Parathyroid adenoma (tissue), 2 donors: ENCODE results near the gene CCDC107.
A peak's percentile ranks its signal among the peaks of the same experiment; 100 is the strongest.

ENCODE experiments used
- H2AFZ ChIP-seq: fragments of 300-600 bp; sonication (generic); one replicate; pipeline ENCODE4 v1.7.0; 2017; ENCODE audit warnings: antibody characterized with exemption, mild to moderate bottlenecking
- H3K27ac ChIP-seq: fragments of 300-600 bp; sonication (generic); one replicate; pipeline ENCODE4 v1.7.0; 2017
- H3K27me3 ChIP-seq: fragments of 300-600 bp; sonication (generic); one replicate; pipeline ENCODE4 v1.7.0; 2017; ENCODE audit warnings: low read length; ENCODE audit not compliant: control insufficient read depth, insufficient read depth
- H3K36me3 ChIP-seq: fragments of 300-600 bp; sonication (generic); one replicate; pipeline ENCODE4 v1.7.0; 2017; ENCODE audit warnings: low read length; ENCODE audit not compliant: control insufficient read depth, insufficient read depth
- H3K4me1 ChIP-seq: fragments of 300-600 bp; sonication (generic); one replicate; pipeline ENCODE4 v1.7.0; 2017; ENCODE audit warnings: control low read depth
- H3K4me2 ChIP-seq: fragments of 300-600 bp; sonication (generic); one replicate; pipeline ENCODE4 v1.7.0; 2017; ENCODE audit warnings: low read length
- H3K4me3 ChIP-seq: fragments of 300-600 bp; sonication (generic); one replicate; pipeline ENCODE4 v1.7.0; 2017; ENCODE audit warnings: low read depth, low read length
- H3K79me2 ChIP-seq: fragments of 300-600 bp; sonication (generic); one replicate; pipeline ENCODE4 v1.7.0; 2017; ENCODE audit warnings: control low read depth
- H3K9ac ChIP-seq: fragments of 300-600 bp; sonication (generic); one replicate; pipeline ENCODE4 v1.7.0; 2017; ENCODE audit warnings: mild to moderate bottlenecking
- H3K9me3 ChIP-seq: fragments of 300-600 bp; sonication (generic); one replicate; pipeline ENCODE4 v1.7.0; 2017; ENCODE audit warnings: low read length; ENCODE audit not compliant: control insufficient read depth
- CTCF ChIP-seq: fragments of 300-600 bp; sonication (generic); IDR thresholded peaks from one replicate; pipeline ENCODE4 v1.7.0; 2017; ENCODE audit warnings: antibody characterized with exemption, mild to moderate bottlenecking
- donor health status: primary hyperparathyroidism.

Gene CCDC107

GRCh38 chr9:35652829-35653209 lies 5.3 kb upstream of the CCDC107 start:
- no peak overlapping the region for H3K4me2 ChIP-seq
- H3K4me1 ChIP-seq = no peaks in the 10 kb centered on the region
- no peaks in the 10 kb centered on the region for H3K36me3 ChIP-seq
- no peak for TF ChIP-seq CTCF
- H3K9ac ChIP-seq = no peak overlapping the region
- no peaks in the 10 kb centered on the region for H3K9me3 ChIP-seq
- no peak overlapping the region for H3K4me3 ChIP-seq
- H3K27ac ChIP-seq = no peak overlapping the region
- H3K27me3 ChIP-seq = no peaks in the 10 kb centered on the region
- H3K79me2 ChIP-seq = no peaks in the 10 kb centered on the region
- no peak overlapping the region for H2AFZ ChIP-seq

DNA sequence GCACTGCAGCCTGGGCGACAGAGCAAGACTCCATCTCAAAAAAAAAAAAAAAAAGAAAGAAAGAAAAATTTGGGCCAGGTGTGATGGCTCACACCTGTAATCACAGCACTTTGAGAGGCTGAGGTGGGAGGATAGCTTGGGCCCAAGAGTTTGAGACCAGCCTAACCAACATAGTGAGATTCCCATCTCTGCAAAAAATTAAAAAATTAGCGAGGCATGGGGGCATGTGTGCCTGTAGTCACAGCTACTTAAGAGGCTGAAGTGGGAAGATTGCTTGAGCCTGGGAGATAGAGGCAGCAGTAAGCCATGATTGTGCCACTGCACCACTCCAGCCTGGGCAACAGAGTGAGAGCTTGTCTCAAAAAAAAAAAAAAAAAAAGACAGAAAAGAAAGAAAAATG lies 4.5 kb upstream of the CCDC107 start:
- H2AFZ ChIP-seq = no peak overlapping the region
- no peak overlapping the region for H3K27ac ChIP-seq
- no peaks in the 10 kb centered on the region for H3K4me1 ChIP-seq
- H3K9me3 ChIP-seq = no peaks in the 10 kb centered on the region
- no peak overlapping the region for H3K4me3 ChIP-seq
- no peak overlapping the region for H3K4me2 ChIP-seq
- H3K36me3 ChIP-seq = no peaks in the 10 kb centered on the region
- no peaks in the 10 kb centered on the region for H3K79me2 ChIP-seq
- no peaks in the 10 kb centered on the region for H3K27me3 ChIP-seq
- no peak overlapping the region for H3K9ac ChIP-seq
- TF ChIP-seq CTCF = no peak

GRCh38 chr9:35656348-35656747 lies 1.7 kb upstream of the CCDC107 start:
- no peak overlapping the region for H3K9ac ChIP-seq
- no peaks in the 10 kb centered on the region for H3K27me3 ChIP-seq
- H3K4me1 ChIP-seq = no peaks in the 10 kb centered on the region
- H3K27ac ChIP-seq = no peak overlapping the region
- H3K36me3 ChIP-seq = no peaks in the 10 kb centered on the region
- no peak overlapping the region for H3K4me2 ChIP-seq
- no peak for TF ChIP-seq CTCF
- no peaks in the 10 kb centered on the region for H3K9me3 ChIP-seq
- H3K4me3 ChIP-seq = no peak overlapping the region
- no peaks in the 10 kb centered on the region for H3K79me2 ChIP-seq
- H2AFZ ChIP-seq = no peak overlapping the region

GRCh38 chr9:35656831-35657545 lies 1.1 kb upstream of the CCDC107 start:
- Histone ChIP-seq H3K4me2 (peak overlapping the region; percentile 96), H3K27ac (peak overlapping the region; percentile 99), H3K4me1 (no peaks in the 10 kb centered on the region), H3K36me3 (no peaks in the 10 kb centered on the region), H3K27me3 (no peaks in the 10 kb centered on the region), H2AFZ (peak overlapping the region; percentile 83), H3K9ac (no peak overlapping the region), H3K4me3 (peak overlapping the region; percentile 92), H3K9me3 (no peaks in the 10 kb centered on the region), H3K79me2 (no peaks in the 10 kb centered on the region)
- TF ChIP-seq CTCF = no peak

- Histone ChIP-seq H3K9ac (no peak within 1 kb of the TSS), H3K36me3 (no peaks in the 10 kb centered on the region), H2AFZ (peak within 1 kb of the TSS; percentile 83), H3K27me3 (no peaks in the 10 kb centered on the region), H3K4me3 (peak within 1 kb of the TSS; percentile 92), H3K27ac (peak within 1 kb of the TSS; percentile 99), H3K4me1 (no peaks in the 10 kb centered on the region), H3K9me3 (no peaks in the 10 kb centered on the region), H3K4me2 (peak within 1 kb of the TSS; percentile 96), H3K79me2 (no peaks in the 10 kb centered on the region)
- TF ChIP-seq CTCF = peak; percentile 3
Observed at GRCh38 chr9:35657546-35658136, 451 bp upstream of the CCDC107 start, which contains the start of gene RMRP. Gene RMRP, minus strand, starts transcription at chr9:35658019.
